HG02763 (cell line): ENCODE data around the gene TSPAN32.

Experiments
- ATAC-seq: cut with Tn5 transposase; IDR thresholded peaks from one replicate; pipeline ENCODE4 v1.9.1; 2021; ENCODE audit warnings: mild to moderate bottlenecking, moderate library complexity; ENCODE audit not compliant: unreplicated experiment

TSPAN32 gene

GRCh38 chr11:2302896-2303626 lies 1.2 kb downstream of the TSPAN32 start:
- ATAC-seq: no peak

- ATAC-seq: no peak
Measured at GRCh38 chr11:2303627-2304505, 2.1 kb downstream of the TSPAN32 start.

DNA sequence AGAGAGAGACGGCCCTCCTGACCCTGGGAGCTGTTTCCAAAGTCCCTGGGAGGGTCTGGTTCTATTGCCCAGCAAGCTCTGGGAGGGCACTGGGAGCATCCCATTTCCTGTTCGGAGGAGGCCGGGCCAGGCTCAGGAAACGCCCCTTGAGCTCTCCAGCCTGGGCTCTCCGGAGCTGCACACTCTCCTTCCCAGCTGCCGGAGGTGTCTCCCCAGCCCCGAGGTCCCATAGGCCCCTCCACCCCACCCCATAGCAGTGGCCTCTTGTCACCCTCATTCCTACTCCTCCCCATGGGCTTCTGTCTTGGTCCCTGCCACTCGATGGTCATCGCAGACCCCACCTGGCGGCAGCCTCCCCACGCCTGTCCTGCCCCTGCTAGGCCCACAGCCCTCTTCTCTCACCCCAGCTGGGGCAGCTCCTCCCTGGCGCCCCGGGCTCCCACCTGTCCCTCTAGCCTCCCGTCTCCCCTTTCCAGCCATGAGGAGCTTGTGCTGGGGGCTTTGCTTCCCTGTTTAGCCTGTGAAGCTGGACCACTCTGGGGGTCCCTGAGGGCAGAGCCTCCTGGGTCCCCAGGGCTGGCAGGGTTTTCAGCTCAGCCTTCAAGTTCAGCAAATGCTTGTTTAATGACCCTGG lies 2.8 kb downstream of the TSPAN32 start:
- ATAC-seq: no peak

DNA sequence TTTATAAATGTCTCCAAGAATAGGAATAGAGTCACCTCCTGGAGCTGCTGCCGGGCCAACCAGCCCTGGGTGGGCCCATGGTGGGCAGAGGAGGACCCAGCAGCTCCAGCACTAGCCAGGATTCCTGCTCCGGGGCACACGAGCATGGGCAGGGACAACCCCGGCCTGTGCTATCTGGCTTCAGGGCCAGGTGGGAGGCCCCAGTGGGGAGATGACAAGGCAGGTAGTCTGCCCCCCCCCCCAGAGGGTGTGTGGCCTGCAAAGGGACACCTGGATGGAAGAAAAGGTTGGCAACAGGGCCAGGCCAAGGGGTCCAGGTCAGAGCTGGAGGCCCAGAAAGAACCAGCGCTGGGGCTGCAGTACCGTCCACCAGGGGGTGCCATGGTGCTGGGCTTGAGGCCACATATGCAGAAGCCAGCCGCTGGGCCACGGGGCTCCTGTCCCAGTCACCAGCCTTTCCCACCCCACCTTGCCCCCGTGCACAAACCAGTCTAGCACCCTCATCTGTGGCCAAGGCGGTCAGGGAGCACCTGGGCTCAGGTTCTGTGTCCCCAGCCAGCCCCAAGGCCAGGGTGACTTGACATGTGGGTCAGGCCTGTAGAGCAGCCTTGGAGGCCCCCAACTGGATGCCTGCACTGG lies 3.4 kb downstream of the TSPAN32 start:
- ATAC-seq: no peak

DNA sequence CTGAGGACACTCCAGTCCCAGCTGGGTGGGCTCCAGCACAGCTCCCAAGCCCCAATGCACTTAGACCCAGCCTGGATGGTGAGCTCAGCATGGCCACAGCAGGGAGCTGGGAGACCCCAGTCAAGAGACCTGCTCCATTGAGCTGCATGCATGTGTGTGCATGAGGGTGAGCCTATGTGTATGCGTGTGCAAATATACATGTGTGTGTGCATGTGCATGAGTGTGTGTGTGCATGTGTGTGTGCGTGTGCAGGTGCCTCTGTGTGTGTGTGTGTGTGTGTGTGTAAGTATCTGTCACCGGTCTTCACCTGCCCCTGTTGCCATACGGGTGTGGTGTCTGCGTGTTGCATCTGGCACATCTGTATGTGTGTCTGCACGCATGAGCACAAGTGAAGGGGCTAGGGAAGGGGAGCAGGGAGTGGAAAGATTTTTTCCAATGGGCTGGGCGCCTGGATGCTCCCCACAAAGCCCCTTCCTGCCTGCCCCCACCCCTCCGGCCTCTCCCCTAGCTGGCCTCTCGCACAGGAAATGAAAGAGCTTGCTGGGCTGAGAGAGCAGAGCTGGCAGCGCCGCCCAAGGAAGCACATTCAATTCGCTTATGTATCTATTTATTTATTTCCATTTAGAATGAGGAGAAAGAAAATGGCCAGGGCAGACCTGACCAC lies 4.1 kb downstream of the TSPAN32 start:
- no peak for ATAC-seq

GRCh38 chr11:2306452-2306823 lies 4.6 kb downstream of the TSPAN32 start:
- no peak for ATAC-seq

DNA sequence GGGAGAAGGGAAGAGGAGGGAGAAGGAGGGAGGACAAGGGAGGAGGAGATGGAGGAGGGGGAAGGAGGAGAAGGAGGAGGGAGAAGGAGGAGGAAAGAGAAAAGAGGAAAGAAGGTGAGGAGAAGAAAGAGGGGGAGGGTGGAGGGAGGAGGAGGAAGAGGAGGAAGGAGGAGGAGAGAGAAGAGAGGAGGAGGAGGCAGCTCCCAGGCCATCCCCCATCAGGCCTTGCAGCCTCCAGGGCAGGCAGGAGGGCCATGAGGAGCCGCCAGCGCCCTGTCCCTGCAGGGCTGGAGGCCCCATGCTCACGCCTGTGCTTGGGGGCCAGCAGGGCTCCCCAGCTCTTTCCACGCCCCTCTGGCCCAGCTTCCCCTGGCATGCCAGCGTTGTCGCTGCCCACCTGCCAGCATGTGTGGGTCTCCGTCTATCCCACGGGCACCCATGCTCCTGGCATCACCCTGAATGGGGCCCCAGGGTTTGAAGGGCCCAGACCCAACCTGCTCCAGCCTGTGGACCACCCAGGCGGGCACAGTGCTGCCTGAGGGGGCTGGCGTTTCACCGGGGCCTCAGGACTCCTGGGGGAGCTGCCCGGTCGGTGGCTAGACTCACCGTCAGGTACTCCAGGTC lies 5.2 kb downstream of the TSPAN32 start:
- no peak for ATAC-seq

DNA sequence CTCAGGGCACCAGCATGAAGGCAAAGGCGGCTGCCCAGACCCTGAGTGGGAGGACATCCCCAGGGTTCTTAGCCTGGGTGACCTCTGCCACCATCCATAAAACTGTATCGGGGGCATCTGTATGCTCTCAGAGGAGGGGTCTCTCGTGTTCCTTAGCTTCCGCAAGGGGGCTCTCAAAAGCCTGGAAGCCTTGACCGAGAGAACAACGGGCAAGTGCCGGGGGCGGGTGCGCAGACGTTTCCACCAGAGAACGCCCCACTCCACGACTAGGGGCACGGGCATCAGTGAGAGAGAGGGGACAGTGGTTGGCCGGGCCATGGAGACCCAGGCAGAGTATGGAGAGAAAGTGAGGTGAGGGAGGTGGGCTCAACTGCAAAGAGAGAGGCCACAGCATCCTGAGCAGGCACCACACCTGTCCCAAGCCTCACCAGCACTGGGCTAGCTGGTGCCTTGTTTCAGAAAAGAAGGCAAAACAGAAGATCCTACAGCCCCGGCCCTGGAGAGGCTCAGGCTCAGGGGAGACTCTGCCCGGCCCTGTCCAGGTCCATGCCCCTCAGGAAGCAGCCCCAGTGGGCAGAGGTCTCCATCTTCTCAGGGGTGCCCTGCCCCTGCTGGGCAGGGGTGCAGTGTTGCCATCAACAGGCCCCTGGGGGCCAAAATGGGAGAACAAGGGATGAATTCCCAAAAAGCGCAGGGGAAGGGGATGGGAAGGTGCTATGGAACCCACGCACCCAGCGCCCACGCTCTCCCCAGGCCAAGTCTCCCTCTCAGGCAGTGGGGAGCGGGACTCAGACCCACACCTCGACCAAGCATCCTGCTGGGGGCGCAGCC lies 5.9 kb downstream of the TSPAN32 start:
- ATAC-seq: no peak

- ATAC-seq: no peak
Measured at GRCh38 chr11:2308713-2309112, 6.9 kb downstream of the TSPAN32 start.

GRCh38 chr11:2309251-2310072 lies 7.6 kb downstream of the TSPAN32 start:
- no peak for ATAC-seq

DNA sequence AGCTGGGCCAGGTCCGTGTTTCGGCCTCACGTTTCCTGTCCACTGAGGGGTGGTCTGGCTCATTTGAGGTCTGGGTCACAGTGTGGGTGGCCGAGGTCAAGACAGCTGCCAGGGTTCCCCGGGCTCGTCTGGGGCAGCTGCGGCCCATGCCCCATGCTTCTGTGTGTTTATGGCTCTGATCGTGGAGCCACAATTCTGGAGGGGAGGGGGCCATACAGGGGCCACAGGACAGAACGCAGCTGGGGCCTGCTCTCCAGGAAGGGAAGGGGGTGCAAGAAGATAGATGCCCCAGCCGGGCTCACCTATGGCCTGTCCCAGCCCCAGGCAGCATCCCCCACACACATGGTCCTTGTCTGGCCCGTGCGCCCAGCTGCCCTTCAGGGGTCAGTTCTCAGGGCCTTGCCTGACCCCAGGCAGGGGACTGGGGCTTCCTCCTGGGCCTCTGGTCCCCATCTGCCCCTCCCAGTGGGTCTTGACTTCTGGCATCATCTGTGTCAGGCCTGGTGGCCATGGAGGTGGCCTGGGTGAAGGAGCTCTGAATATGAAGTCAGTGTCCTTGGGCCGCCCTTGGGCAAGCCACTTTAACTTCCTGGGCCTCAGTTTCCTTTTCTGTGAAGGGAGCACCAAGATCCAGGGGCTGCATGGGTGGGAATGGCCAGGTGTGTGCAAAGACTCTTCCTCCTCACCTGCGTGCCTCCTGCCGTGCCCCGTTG lies 8.4 kb downstream of the TSPAN32 start:
- no peak for ATAC-seq

- no peak for ATAC-seq
Measured at GRCh38 chr11:2310786-2311352, 9.1 kb downstream of the TSPAN32 start.

DNA sequence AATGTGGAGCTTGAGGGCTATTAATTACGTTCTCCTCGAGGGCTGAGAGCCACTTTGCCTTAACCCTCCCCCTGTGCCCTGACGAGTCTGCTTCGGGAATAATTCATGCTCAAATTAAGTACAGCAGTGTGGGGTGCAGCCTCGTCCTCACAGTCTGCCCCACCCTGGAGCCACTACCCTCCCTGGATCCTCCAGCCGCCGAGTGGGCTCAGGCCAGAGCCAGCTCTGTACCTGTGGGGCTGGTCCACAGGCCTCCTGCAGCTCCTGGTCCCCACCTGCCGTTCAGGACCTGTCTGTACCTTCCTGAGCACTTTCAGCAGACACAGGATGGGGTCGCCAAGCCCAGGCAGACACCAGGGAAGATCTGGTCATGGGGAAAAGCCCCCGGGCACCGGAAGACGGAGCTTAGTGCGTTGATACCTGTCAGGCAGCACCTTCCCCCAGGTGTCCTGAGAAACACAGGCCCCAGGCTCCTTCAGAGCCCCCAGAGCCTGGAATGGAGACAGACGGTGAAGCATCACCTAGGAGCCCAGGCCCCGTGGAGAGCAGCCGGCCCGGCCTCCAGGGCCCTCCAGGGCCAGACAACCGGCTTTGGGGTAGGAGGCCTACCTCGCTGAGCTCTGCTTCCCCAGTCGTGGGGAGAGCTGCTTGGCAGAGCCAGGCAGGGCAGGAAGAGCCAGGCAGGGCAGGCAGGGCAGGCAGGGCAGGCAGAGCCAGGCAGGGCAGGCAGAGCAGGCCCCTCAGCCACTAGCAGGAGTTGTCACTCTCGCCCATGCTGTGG lies 9.7 kb downstream of the TSPAN32 start:
- no peak for ATAC-seq

- no peak for ATAC-seq
Measured at GRCh38 chr11:2312232-2313042, 10.6 kb downstream of the TSPAN32 start.

DNA sequence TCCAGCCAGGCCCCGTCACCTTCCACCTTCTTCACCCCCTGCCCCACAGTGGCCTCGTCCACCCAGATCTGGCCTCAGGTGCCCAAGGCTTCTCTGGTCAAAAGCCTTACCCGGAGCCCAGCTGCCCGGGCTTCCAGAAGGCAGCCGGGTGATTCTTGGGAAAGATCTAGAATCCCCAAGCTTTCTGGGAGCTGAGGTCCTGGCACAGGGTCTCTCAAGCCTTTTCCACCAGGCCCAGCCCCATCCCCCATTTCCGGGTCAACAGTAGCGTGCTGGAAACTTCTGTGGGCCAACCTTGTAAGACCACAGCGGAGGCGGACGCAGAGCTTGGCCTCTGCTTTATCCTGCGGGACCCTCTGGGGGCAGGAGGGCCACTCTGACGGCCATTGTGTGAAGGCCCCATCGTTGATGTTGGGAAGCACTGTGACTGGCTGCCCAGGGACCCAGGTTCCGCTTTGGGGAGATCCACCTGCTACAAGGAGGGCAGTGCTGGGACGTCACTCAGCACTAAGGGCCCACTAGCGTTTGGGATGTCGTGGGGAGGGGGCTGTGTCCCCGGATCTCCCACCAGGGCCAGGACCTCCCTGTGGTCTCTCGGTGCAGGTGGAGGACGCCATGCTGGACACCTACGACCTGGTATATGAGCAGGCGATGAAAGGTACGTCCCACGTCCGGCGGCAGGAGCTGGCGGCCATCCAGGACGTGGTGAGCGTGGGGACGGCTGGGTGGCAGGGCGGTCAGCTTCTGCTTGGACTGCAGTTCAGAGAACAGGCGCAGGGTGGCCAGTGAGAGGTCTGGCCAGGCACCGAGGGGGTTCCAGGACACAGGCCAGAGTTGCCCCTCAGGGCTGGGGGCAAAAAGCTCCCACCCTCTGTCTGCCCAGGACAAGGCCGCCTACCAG lies 11.5 kb downstream of the TSPAN32 start:
- no peak for ATAC-seq
